NCI-H2196 treated with DMSO at 0.1 percent for 48 hours (cell line): ENCODE data around the gene TUBA1B.
"Not testable (repeated sequence)": the region's sequence is repeated elsewhere in the genome, so short reads cannot be mapped to it uniquely, and the experiment has no call there.

Source experiments
- DNase-seq: peaks from one replicate; lab custom pipeline; 2025; ENCODE audit not compliant: unreplicated experiment; lab: John Stamatoyannopoulos, UW

The TUBA1B gene

DNA sequence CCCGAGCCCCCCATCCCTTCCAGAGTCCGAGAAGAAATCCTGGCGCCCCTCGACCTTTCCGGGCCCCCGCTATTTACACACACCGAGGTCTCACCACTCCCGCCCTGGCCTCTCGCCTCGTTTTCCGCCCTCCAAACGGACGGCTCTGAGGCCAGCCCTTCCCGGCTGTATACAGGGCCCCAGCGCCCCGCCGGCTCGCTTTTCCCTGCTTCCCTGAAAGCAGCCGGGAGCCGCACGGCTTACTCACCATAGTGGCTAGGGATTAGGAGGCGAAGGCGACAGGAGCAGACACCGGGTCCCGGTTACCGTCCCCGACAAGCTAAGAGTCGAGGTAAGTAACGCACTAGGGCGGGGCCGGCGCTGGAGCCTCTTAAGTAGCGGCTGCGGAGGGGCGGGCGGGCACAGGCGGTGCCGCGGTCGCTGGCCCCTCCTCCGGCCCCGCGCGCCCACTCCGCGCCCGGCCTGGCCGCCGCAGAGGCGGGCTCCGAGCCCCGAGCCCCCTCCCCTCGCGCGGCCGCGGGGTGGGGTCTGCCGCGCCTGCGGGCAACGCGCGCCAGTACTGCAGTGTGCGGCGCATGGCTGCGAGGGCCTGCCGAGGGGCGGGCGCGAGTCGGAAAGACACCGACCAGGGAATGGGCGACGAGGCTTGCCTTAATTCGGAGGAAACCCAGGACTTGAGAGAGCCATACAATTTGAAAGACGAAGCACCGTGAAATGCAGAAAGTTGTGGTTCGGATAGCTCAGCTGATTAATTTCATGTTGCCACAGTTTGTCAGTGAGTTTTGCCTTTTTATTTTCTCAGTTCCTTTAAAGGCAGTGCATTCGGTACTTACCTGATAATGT lies at the start of gene TUBA1B:
Gene TUBA1B (minus strand): TSS at position 345 of the 843 bp plus-strand sequence. CDS start 95 bp downstream, at position 250.
- peak; percentile 81 for DNase-seq

- DNase-seq: no peak
These were observed 43.0 kb upstream of the TUBA1B start for GRCh38 chr12:49174218-49174617.

DNA sequence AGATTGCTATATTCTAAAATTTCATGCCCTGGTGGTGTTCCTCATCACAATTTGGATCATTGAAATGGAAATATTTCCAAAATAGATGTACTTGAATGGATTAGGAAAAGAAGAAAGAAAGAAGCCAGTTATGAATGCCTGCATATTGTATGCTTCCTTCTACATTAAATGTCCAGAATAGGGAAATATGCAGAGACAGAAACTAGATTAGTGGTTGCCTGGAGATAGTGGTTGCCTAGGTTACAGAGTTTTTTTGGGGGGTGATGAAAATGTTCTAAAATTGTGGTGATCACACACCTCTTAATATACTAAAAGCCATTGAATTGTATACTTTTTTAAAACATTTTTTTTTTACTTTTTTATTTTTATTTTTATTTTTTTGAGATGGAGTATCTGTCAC lies 39.7 kb upstream of the TUBA1B start:
- DNase-seq: no peak

DNA sequence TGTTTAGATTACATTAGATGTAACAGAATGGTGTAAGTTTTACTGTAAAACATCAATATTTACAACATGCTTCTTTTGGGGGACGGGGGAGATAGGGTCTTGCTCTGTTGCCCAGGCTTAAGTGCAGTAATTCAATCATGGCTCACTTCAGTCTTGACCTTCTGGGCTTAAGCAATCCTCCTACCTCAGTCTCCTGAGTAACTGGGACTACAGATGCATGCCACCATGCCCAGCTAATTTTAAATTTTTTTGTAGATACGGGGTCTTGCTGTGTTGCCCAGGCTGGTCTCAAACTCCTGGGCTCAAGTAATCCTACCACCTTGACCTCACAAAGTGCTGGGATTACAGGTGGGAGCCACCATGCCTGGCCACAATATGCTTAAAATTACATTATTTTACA lies 33.9 kb upstream of the TUBA1B start:
- DNase-seq: no peak

GRCh38 chr12:49161901-49162300 lies 30.7 kb upstream of the TUBA1B start:
- DNase-seq: not testable (repeated sequence)

DNA sequence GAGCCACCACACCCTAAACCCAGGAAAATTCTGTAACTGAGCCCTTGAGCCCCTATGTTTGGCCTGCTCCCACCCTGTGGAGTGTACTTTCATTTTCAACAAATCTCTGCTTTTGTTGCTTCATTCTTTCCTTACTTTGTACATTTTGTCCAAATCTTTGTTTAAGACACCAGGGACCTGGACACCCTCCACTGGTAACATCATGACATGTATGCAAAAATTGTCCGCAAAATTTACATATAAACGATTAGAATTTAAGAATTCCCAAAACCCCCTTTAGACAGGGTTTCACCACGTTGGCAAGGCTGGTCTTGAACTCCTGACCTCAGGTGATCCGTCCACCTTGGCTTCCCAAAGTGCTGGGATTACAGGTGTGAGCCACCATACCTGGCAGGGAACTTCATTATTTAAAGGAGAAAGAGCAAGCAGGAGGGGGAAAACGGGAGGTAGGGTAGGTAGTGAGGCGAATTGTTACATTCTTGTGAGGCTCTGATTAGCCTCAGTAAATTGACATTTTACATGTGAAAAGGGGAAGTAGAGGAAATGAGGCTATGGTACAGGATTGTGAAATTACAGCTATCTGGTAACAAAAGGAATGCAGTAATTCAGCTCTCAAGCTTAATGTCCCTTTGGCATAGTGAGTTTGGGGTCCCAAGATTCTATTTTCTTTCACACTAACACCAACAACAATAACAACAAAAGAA lies 30.0 kb upstream of the TUBA1B start:
- no peak for DNase-seq

- DNase-seq: no peak
These were observed 29.2 kb upstream of the TUBA1B start for GRCh38 chr12:49160399-49160798.

GRCh38 chr12:49154221-49154620 lies 23.0 kb upstream of the TUBA1B start:
- DNase-seq: no peak

DNA sequence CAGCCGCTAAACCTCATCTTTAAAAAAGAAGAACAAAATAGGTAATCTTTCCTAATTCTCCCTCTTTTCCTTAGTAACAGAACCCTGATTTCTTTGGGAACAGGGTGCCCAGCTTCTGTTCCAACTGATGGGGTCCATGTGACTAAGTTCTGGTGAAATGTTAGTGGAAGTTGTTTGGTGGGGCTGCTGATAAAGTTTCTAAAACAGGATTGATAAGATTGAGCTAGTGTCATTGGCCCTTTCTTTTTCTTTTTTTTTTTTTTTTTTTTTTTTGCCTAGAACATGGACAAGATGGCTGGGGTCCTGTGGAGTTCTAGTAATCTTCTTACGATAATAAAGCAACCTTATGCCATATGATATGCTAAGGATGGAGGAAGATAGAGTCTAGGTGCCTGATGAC lies 16.2 kb upstream of the TUBA1B start:
- no peak for DNase-seq

GRCh38 chr12:49146406-49146805 lies 15.2 kb upstream of the TUBA1B start:
- DNase-seq: no peak

- no peak for DNase-seq
These were observed 13.2 kb upstream of the TUBA1B start for GRCh38 chr12:49144384-49144783.

GRCh38 chr12:49138999-49139398 lies 7.8 kb upstream of the TUBA1B start:
- no peak for DNase-seq

DNA sequence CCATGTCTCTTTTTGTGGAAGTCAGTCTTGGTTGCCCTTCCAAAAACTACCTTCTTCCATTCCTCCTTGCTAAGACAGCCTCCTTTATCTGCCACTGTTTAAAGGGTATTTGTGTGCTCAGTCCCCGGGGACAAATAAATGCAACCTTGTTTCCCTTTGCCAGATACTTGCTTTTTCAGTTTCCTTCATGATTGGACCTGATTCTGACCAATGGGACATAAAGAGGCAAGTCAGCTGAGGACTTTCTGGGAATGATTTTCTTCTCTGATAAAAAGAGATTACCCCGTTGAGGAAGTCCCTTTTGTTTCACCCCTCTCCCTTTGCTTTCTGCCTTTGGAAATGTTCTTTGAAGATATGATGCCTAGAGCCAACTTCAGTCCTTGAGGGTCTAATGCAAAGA lies 7.4 kb upstream of the TUBA1B start:
- peak; percentile 5 for DNase-seq

- no peak for DNase-seq
These were observed 6.3 kb upstream of the TUBA1B start for GRCh38 chr12:49137476-49137875.

GRCh38 chr12:49136997-49137396 lies 5.8 kb upstream of the TUBA1B start:
- DNase-seq: not testable (repeated sequence)

GRCh38 chr12:49133590-49133989 lies 2.4 kb upstream of the TUBA1B start:
- DNase-seq: no peak

DNA sequence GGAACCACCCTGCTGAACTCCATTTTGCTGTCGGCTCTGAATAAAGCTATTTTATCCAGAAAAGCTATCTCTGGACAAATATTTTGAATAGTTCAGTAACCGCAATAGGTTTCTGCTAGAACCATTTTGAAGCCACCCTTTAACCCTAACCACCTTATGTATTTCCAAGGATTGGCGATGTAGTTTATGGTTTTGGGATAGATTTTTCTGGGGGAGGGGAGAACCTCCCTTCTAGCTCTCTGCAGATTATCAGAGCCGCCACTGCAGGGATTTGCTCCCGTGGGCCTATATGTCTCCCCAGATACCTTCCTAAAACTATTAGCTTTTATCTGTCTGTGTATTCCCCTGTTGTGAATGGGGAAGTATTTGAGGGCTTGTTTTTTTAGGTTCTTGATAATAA lies 1.8 kb upstream of the TUBA1B start:
- DNase-seq: no peak

DNA sequence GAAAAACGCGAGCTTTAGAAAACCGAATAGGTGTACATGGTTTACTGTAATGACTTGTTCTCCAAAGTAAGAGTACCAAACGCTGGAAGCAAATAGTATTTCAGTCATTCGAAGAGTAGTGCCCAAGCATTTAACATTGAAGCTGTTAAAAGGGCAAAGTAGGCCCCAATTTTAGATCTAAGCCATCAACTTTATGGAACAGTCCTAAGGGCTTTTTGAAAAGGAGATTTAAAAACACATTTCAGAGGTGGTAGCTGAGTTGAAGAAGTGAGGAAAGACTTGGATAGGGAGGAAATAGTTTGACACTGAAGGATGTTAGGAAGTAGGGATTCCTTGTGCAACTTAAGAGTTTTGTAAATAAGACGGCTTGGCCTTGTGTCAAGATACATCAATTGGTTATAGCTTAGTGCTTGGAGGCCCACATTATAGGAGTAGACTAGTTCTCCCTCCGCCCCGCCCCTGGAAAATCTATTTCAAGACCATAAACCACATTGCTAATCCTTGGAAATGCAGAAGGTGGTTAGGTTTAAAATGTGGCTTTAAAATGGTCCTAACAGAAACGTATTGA lies 783 bp upstream of the TUBA1B start:
- DNase-seq: peak; percentile 20

DNA sequence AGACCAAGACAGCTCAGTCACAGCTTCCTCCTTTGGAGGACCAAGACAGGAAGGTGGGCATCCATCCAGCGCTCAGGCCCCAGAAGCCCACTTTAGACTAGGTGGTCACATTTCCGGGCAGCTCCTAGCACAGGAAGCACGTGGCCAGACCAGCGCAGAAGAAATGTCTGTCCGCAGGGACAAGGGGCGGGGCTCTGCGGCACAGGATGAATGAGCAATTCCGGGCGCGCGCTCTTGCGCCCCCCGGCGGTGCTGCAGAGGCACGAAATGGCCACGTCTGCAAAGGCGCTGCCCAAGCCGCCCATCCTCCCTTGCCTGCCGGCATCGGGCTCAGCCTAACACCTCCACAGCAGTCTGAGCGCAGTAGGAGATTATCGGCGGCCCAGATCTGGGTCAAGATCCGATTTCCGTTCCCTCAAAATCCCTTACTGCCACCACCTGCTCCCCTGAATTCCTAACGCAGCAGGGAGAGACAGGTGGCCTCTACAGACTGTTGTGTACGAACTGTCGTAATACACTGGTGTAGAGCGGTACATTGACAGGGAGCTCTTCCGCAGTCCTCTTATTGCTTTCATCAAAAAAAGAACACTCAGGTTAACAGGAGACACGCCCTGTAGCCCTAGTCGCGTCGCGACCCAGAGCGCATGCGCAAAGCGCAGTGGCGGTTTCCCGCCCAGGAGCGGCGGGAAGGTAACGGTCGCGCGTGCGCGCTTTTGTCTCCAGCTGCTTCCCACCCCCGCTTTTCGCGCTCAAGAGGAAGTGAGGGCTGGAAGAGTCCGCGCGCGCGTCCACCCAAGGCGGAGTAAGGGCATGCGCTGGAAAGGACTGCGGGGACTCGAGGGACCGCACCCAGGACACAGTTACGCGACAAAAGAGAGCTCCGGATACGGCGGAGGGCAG lies 794 bp downstream of the TUBA1B start:
- DNase-seq: peak; percentile 89

- DNase-seq: no peak
These were observed 1.7 kb downstream of the TUBA1B start for GRCh38 chr12:49129332-49130150.
